PC-3 (cell line): ENCODE results near the gene IL21. TPM values are rescaled to one million over a fixed set of nuclear protein-coding genes. Genes with fewer than 3 reads are reported as not detected.

ENCODE experiments used
- ATAC-seq: fragments of 200-7000 bp; cut with Tn5 transposase; 2 replicates; pipeline ENCODE4 v1.9.1; 2020; ENCODE audit warnings: mild to moderate bottlenecking, moderate library complexity
- BruUV-seq: library from RNA; stranded (reverse); fragments of 400-500 nt; replicated peaks from 2 replicates; lab custom pipeline; 2021; lab: Mats Ljungman, UMichigan
- CTCF ChIA-PET: fragments of 300-600 bp; sonication (Branson Sonifier 250); formaldehyde crosslinking; loops from one replicate; lab custom pipeline; 2022; ENCODE audit warnings: antibody characterized with exemption; lab: Charles Lee
- POLR2A ChIA-PET: fragments of 300-600 bp; sonication (Branson Sonifier 250); formaldehyde crosslinking; loops from one replicate; lab custom pipeline; 2022; ENCODE audit warnings: antibody characterized with exemption; ENCODE audit not compliant: unreplicated experiment; lab: Charles Lee
- DNase-seq: peaks from one replicate; pipeline ENCODE4 v3.0.0-alpha.2; 2015
- H2AFZ ChIP-seq: fragments of 300-600 bp; sonication (generic); 2 replicates; pipeline ENCODE4 v1.6.0; 2016; ENCODE audit warnings: antibody characterized with exemption, low read length
- H3F3A ChIP-seq: fragments of 300-600 bp; sonication (generic); one replicate; pipeline ENCODE4 v1.6.0; 2017; ENCODE audit warnings: antibody characterized with exemption, low read length, control low read depth, mild to moderate bottlenecking; ENCODE audit not compliant: unreplicated experiment
- H3K27ac ChIP-seq: fragments of 300-600 bp; sonication (generic); 2 replicates; pipeline ENCODE4 v1.5.1; 2016; ENCODE audit warnings: mild to moderate bottlenecking, low read length
- H3K27me3 ChIP-seq: fragments of 300-600 bp; sonication (generic); 2 replicates; pipeline ENCODE4 v1.6.1; 2016; ENCODE audit warnings: low read length, mixed read lengths
- H3K36me3 ChIP-seq: fragments of 300-600 bp; sonication (generic); 2 replicates; pipeline ENCODE4 v1.6.1; 2016; ENCODE audit warnings: low read depth, mixed run types, low read length, mixed read lengths
- H3K4me1 ChIP-seq: fragments of 300-600 bp; sonication (generic); 2 replicates; pipeline ENCODE4 v1.5.1; 2016; ENCODE audit warnings: low read length; ENCODE audit not compliant: insufficient read depth
- H3K4me2 ChIP-seq: fragments of 300-600 bp; sonication (generic); 2 replicates; pipeline ENCODE4 v1.6.0; 2016; ENCODE audit warnings: low read length
- H3K4me3 ChIP-seq: fragments of 300-600 bp; sonication (generic); 2 replicates; pipeline ENCODE4 v1.5.1; 2016; ENCODE audit warnings: mild to moderate bottlenecking, low read length, mixed read lengths
- H3K79me2 ChIP-seq: fragments of 300-600 bp; sonication (generic); 2 replicates; pipeline ENCODE4 v1.6.1; 2017; ENCODE audit warnings: low read length, mixed read lengths
- H3K9ac ChIP-seq: fragments of 300-600 bp; sonication (generic); 2 replicates; pipeline ENCODE4 v1.6.0; 2016; ENCODE audit warnings: mild to moderate bottlenecking, low read length
- H3K9me2 ChIP-seq: fragments of 300-600 bp; sonication (generic); replicated peaks from 2 replicates; pipeline ENCODE4 v1.6.1; 2016; ENCODE audit warnings: mixed run types, low read length, mixed read lengths
- H3K9me3 ChIP-seq: fragments of 300-600 bp; sonication (generic); 2 replicates; pipeline ENCODE4 v1.6.1; 2016; ENCODE audit warnings: low read length, mixed read lengths
- H4K20me1 ChIP-seq: fragments of 300-600 bp; sonication (generic); 2 replicates; pipeline ENCODE4 v1.6.1; 2016; ENCODE audit warnings: low read length, mixed read lengths
- CTCF ChIP-seq: fragments of 300-600 bp; sonication (generic); conservative IDR thresholded peaks from 2 replicates; pipeline ENCODE4 v1.5.1; 2017; ENCODE audit warnings: antibody characterized with exemption, low read depth, mild to moderate bottlenecking, low read length
- EZH2 ChIP-seq: fragments of 300-600 bp; sonication (generic); IDR thresholded peaks from one replicate; pipeline ENCODE4 v1.6.1; 2017; ENCODE audit warnings: antibody characterized with exemption, mild to moderate bottlenecking, low read length; ENCODE audit not compliant: unreplicated experiment
- EZH2phosphoT487 ChIP-seq: fragments of 300-600 bp; sonication (generic); IDR thresholded peaks from 2 replicates; pipeline ENCODE4 v1.6.1; 2018; ENCODE audit warnings: mild to moderate bottlenecking, antibody characterized with exemption, low read length, borderline replicate concordance
- intact Hi-C: fragments of 100-400 bp; cut with micrococcal nuclease; formaldehyde crosslinking; loops from 2 replicates; pipeline ENCODE4 v1.9.0; 2023
- total RNA-seq: library from RNA; depleted of rRNA; stranded (reverse); fragments of >200 nt; gene quantifications from 2 replicates; pipeline ENCODE4 v1.2.3, GENCODE V29; 2014

The IL21 gene
- total RNA-seq, 1 experiment from 2014 or later, result not detected

- Histone ChIP-seq H3K79me2 (no peaks in the 10 kb centered on the region), H3K9ac (no peak overlapping the region), H3K27ac (no peak overlapping the region), H3K4me2 (no peak overlapping the region), H2AFZ (no peak overlapping the region), H3K27me3 (no peaks in the 10 kb centered on the region), H3K4me1 (no peaks in the 10 kb centered on the region; the same call in 1 of the 2 replicates), H3K4me3 (no peak overlapping the region), H3F3A (no peaks in the 10 kb centered on the region), H4K20me1 (no peaks in the 10 kb centered on the region), H3K9me3 (no peaks in the 10 kb centered on the region), H3K9me2 (no peaks in the 10 kb centered on the region), H3K36me3 (no peaks in the 10 kb centered on the region)
- ChIA-PET CTCF (no interaction called here), POLR2A (no interaction called here)
- ATAC-seq (peak; percentile 54), DNase-seq (peak; percentile 47)
- no peak for TF ChIP-seq EZH2phosphoT487
- no peak for TF ChIP-seq EZH2
- TF ChIP-seq CTCF, result no peak
- BruUV-seq, result no TSS peak
- intact Hi-C loops, result no loop called here
Measured at GRCh38 chr4:122625156-122625555, 4.3 kb upstream of the IL21 start.

- Histone ChIP-seq H3K4me1 (no peaks in the 10 kb centered on the region; the same call in 1 of the 2 replicates), H3K4me2 (no peak overlapping the region), H4K20me1 (no peaks in the 10 kb centered on the region), H3K9ac (no peak overlapping the region), H3F3A (no peaks in the 10 kb centered on the region), H3K4me3 (no peak overlapping the region), H3K36me3 (no peaks in the 10 kb centered on the region), H3K27ac (no peak overlapping the region), H3K79me2 (no peaks in the 10 kb centered on the region), H2AFZ (no peak overlapping the region), H3K27me3 (no peaks in the 10 kb centered on the region), H3K9me3 (no peaks in the 10 kb centered on the region), H3K9me2 (no peaks in the 10 kb centered on the region)
- ATAC-seq (no peak), DNase-seq (no peak)
- POLR2A ChIA-PET, result no interaction called here
- BruUV-seq, result no TSS peak
- TF ChIP-seq CTCF (no peak), EZH2 (no peak), EZH2phosphoT487 (no peak)
- CTCF ChIA-PET, result no interaction called here
- intact Hi-C loops, result no loop called here
Measured at GRCh38 chr4:122624205-122624604, 3.3 kb upstream of the IL21 start.

DNA sequence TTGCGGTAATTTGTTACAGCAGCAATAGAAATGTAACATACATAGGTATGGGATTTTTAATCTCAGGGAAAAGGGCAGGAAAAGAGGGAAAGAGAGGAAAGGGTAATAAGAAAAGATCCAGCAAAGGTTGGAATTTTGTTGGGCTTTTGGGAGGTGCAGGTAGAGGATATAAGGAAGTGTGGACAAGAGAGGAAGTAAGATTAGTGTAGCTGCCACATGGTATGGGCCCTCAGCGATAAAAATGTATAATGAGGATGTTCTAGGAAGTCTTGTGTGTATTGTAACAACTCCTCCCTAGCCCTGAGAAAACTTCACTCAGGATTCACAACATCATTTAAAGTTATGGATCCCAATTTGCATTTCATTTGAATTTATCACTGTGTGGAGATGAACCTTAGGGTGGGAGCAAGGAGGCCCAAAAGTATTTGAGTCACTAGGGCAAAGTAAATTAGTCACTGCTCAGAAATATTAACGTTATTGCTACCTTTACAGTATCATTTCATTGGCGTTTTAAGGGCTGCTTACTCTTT, 2.8 kb upstream of the IL21 start:
- Histone ChIP-seq H4K20me1 (no peaks in the 10 kb centered on the region), H3K36me3 (no peaks in the 10 kb centered on the region), H3K9ac (no peak overlapping the region), H3K27ac (no peak overlapping the region), H3K4me2 (no peak overlapping the region), H3K9me2 (no peaks in the 10 kb centered on the region), H3F3A (no peaks in the 10 kb centered on the region), H3K4me3 (no peak overlapping the region), H3K27me3 (no peaks in the 10 kb centered on the region), H3K4me1 (no peaks in the 10 kb centered on the region; the same call in 1 of the 2 replicates), H2AFZ (no peak overlapping the region), H3K9me3 (no peaks in the 10 kb centered on the region), H3K79me2 (no peaks in the 10 kb centered on the region)
- ChIA-PET CTCF (no interaction called here), POLR2A (no interaction called here)
- ATAC-seq (no peak), DNase-seq (no peak)
- intact Hi-C loops, result no loop called here
- TF ChIP-seq EZH2phosphoT487 (no peak), EZH2 (no peak), CTCF (no peak)
- no TSS peak for BruUV-seq
